IMR-90 (cell line): ENCODE measurements around the gene EPS8. TPM values are rescaled to one million over a fixed set of nuclear protein-coding genes. Genes with fewer than 3 reads are reported as not detected.

ENCODE experiments used
- ATAC-seq: fragments of 200-7000 bp; cut with Tn5 transposase; 2 replicates; pipeline ENCODE4 v1.9.1; 2020; ENCODE audit warnings: low read depth, mild to moderate bottlenecking, moderate library complexity
- BruUV-seq: library from RNA; stranded (reverse); fragments of 400-500 nt; replicated peaks from 2 replicates; lab custom pipeline; 2021; lab: Mats Ljungman, UMichigan
- CTCF ChIA-PET: fragments of 300-600 bp; formaldehyde crosslinking; extraction: SDS; loops from one replicate; lab custom pipeline; 2021; ENCODE audit warnings: antibody characterized with exemption; lab: Yijun Ruan, JAX
- POLR2A ChIA-PET: fragments of 300-600 bp; sonication (Branson Sonifier 250); formaldehyde crosslinking; loops from one replicate; lab custom pipeline; 2022; ENCODE audit warnings: antibody characterized with exemption; ENCODE audit not compliant: unreplicated experiment; lab: Charles Lee
- DNase-seq: peaks from one replicate; pipeline ENCODE4 v3.0.0; 2013
- H2AFZ ChIP-seq: replicated peaks from 2 replicates; pipeline ENCODE3; 2013; ENCODE audit warnings: low read length, mild to moderate bottlenecking; ENCODE audit not compliant: poor library complexity
- H2AK5ac ChIP-seq: 2 replicates; pipeline ENCODE4 v1.6.1; 2013; ENCODE audit warnings: low read depth, low read length, inconsistent platforms
- H2AK9ac ChIP-seq: replicated peaks from 2 replicates; pipeline ENCODE3; 2013; ENCODE audit warnings: mild to moderate bottlenecking, low read depth, low read length, moderate library complexity; ENCODE audit not compliant: poor library complexity
- H2BK120ac ChIP-seq: 2 replicates; pipeline ENCODE4 v1.6.1; 2013; ENCODE audit warnings: low read depth, low read length, inconsistent platforms
- H2BK15ac ChIP-seq: 3 replicates; pipeline ENCODE4 v1.6.1; 2013; ENCODE audit warnings: low read depth, low read length, inconsistent platforms
- H2BK20ac ChIP-seq: 2 replicates; pipeline ENCODE4 v1.6.1; 2013; ENCODE audit warnings: low read depth, mild to moderate bottlenecking, inconsistent platforms, low read length, moderate library complexity
- H2BK5ac ChIP-seq: 2 replicates; pipeline ENCODE4 v1.6.1; 2013; ENCODE audit warnings: mild to moderate bottlenecking, low read depth, low read length, inconsistent platforms; ENCODE audit not compliant: poor library complexity, severe bottlenecking
- H3K14ac ChIP-seq: replicated peaks from 2 replicates; pipeline ENCODE4 v1.6.1; 2013; ENCODE audit warnings: low read depth, low read length, inconsistent platforms
- H3K18ac ChIP-seq: 2 replicates; pipeline ENCODE4 v1.6.1; 2013; ENCODE audit warnings: low read depth, low read length, control low read depth
- H3K23ac ChIP-seq: 2 replicates; pipeline ENCODE4 v1.6.1; 2013; ENCODE audit warnings: low read depth, low read length, inconsistent platforms
- H3K27ac ChIP-seq: 2 replicates; pipeline ENCODE4 v1.5.1; 2013; ENCODE audit warnings: mild to moderate bottlenecking, control low read depth, low read length; ENCODE audit not compliant: insufficient read depth
- H3K27me3 ChIP-seq: 2 replicates; pipeline ENCODE4 v1.6.1; 2013; ENCODE audit warnings: low read length; ENCODE audit not compliant: control insufficient read depth, insufficient read depth
- H3K36me3 ChIP-seq: 2 replicates; pipeline ENCODE4 v1.6.1; 2013; ENCODE audit warnings: low read length, mixed read lengths; ENCODE audit not compliant: control insufficient read depth, insufficient read depth
- H3K4ac ChIP-seq: 2 replicates; pipeline ENCODE4 v1.6.1; 2013; ENCODE audit warnings: low read depth, low read length, inconsistent platforms
- H3K4me1 ChIP-seq: 2 replicates; pipeline ENCODE4 v1.6.1; 2013; ENCODE audit warnings: low read length, mixed read lengths; ENCODE audit not compliant: control insufficient read depth, insufficient read depth
- H3K4me2 ChIP-seq: 2 replicates; pipeline ENCODE4 v1.6.1; 2013; ENCODE audit warnings: low read depth, mild to moderate bottlenecking, control low read depth, low read length, moderate library complexity
- H3K4me3 ChIP-seq: 2 replicates; pipeline ENCODE4 v1.5.1; 2013; ENCODE audit warnings: low read depth, mild to moderate bottlenecking, control low read depth, low read length, moderate library complexity; ENCODE audit not compliant: insufficient read depth
- H3K56ac ChIP-seq: 2 replicates; pipeline ENCODE4 v1.6.1; 2013; ENCODE audit warnings: low read length, inconsistent platforms; ENCODE audit not compliant: insufficient read depth; ENCODE audit errors: extremely low read depth
- H3K79me1 ChIP-seq, 2 experiments: 2 replicates each; pipeline ENCODE4 v1.6.1; 2013; ENCODE audit warnings: low read length in 2 of 2, inconsistent platforms in 1 of 2, low read depth in 1 of 2
- H3K9ac ChIP-seq: 2 replicates; pipeline ENCODE4 v1.6.1; 2013; ENCODE audit warnings: low read depth, low read length, control low read depth
- H3K9me1 ChIP-seq: 2 replicates; pipeline ENCODE4 v1.6.1; 2013; ENCODE audit warnings: low read length, inconsistent platforms; ENCODE audit not compliant: insufficient read depth
- H3K9me3 ChIP-seq: 2 replicates; pipeline ENCODE4 v1.6.1; 2013; ENCODE audit warnings: low read length; ENCODE audit not compliant: control insufficient read depth, insufficient read depth
- H4K20me1 ChIP-seq: 2 replicates; pipeline ENCODE4 v1.6.1; 2013; ENCODE audit warnings: low read length, inconsistent platforms; ENCODE audit not compliant: insufficient read depth
- H4K5ac ChIP-seq: 2 replicates; pipeline ENCODE4 v1.6.1; 2013; ENCODE audit warnings: mild to moderate bottlenecking, low read depth, low read length, control low read depth
- H4K8ac ChIP-seq, 2 experiments: 2 replicates each; pipeline ENCODE4 v1.6.1; 2013; ENCODE audit warnings: low read depth in 2 of 2, low read length in 2 of 2, control low read depth in 1 of 2, inconsistent platforms in 1 of 2
- H4K91ac ChIP-seq: 2 replicates; pipeline ENCODE4 v1.6.1; 2013; ENCODE audit warnings: low read depth, low read length, inconsistent platforms; ENCODE audit not compliant: insufficient read depth
- BHLHE40 ChIP-seq: fragments of 150-350 bp; IDR thresholded peaks from 2 replicates; pipeline ENCODE4 v1.6.1; 2016; ENCODE audit warnings: mild to moderate bottlenecking, low read depth, low read length
- CEBPB ChIP-seq: IDR thresholded peaks from 2 replicates; pipeline ENCODE4 v1.6.1; 2012; ENCODE audit warnings: low read depth, low read length, improper control_type of control experiment
- CHD1 ChIP-seq: IDR thresholded peaks from 2 replicates; pipeline ENCODE4 v1.6.1; 2012; ENCODE audit warnings: low read depth, low read length, improper control_type of control experiment
- CTCF ChIP-seq: conservative IDR thresholded peaks from 2 replicates; pipeline ENCODE4 v1.5.1; 2012; ENCODE audit warnings: mild to moderate bottlenecking, low read depth, low read length, improper control_type of control experiment
- ELK1 ChIP-seq: fragments of 150-350 bp; IDR thresholded peaks from 2 replicates; pipeline ENCODE4 v1.6.1; 2016; ENCODE audit warnings: low read depth, mild to moderate bottlenecking, low read length, moderate library complexity, borderline replicate concordance
- FOS ChIP-seq: fragments of 150-350 bp; IDR thresholded peaks from 2 replicates; pipeline ENCODE4 v1.6.1; 2016; ENCODE audit warnings: low read depth, low read length
- MAFK ChIP-seq: IDR thresholded peaks from 2 replicates; pipeline ENCODE4 v1.6.1; 2012; ENCODE audit warnings: low read depth, low read length, improper control_type of control experiment
- MAZ ChIP-seq: IDR thresholded peaks from 2 replicates; pipeline ENCODE4 v1.6.1; 2012; ENCODE audit warnings: low read depth, mild to moderate bottlenecking, low read length, improper control_type of control experiment, moderate library complexity, borderline replicate concordance
- MXI1 ChIP-seq: IDR thresholded peaks from 2 replicates; pipeline ENCODE4 v1.6.1; 2012; ENCODE audit warnings: low read depth, mild to moderate bottlenecking, low read length, moderate library complexity, borderline replicate concordance
- NFE2L2 ChIP-seq: fragments of 150-350 bp; IDR thresholded peaks from 2 replicates; pipeline ENCODE4 v1.6.1; 2016; ENCODE audit warnings: low read depth, mild to moderate bottlenecking, low read length
- POLR2A ChIP-seq: IDR thresholded peaks from 2 replicates; pipeline ENCODE4 v1.6.1; 2012; ENCODE audit warnings: mild to moderate bottlenecking, low read depth, low read length
- RAD21 ChIP-seq: IDR thresholded peaks from 2 replicates; pipeline ENCODE4 v1.6.1; 2012; ENCODE audit warnings: low read length, improper control_type of control experiment
- RCOR1 ChIP-seq: IDR thresholded peaks from 2 replicates; pipeline ENCODE4 v1.6.1; 2012; ENCODE audit warnings: mild to moderate bottlenecking, low read length, improper control_type of control experiment; ENCODE audit not compliant: insufficient replicate concordance
- RFX5 ChIP-seq: IDR thresholded peaks from 2 replicates; pipeline ENCODE4 v1.8.0; 2012; ENCODE audit warnings: low read depth, mild to moderate bottlenecking, low read length, moderate library complexity
- SMC3 ChIP-seq: fragments of 150-350 bp; IDR thresholded peaks from 2 replicates; pipeline ENCODE4 v1.6.1; 2016; ENCODE audit warnings: low read depth, mild to moderate bottlenecking, antibody characterized with exemption, low read length, moderate library complexity
- WGBS, 2 experiments: methylation state at CpG; one replicate each; pipeline versions ENCODE4 v1.1.5 to v1.1.7; 2013; ENCODE audit warnings: missing lambda C conversion rate in 2 of 2; ENCODE audit not compliant: insufficient read length in 1 of 2; ENCODE audit errors: extremely low coverage in 2 of 2; 5-methylcytosine and 5-hydroxymethylcytosine counted together
- dilution Hi-C: fragments of 300-500 bp; cut with HindIII; formaldehyde crosslinking; loops from one replicate; pipeline ENCODE4 v1.14.3; 2018; ENCODE audit warnings: low sequenced_read_pairs; ENCODE audit not compliant: unreplicated experiment
- in situ Hi-C: fragments of 300-500 bp; cut with MboI; formaldehyde crosslinking; loops from 3 replicates; pipeline ENCODE4 v1.14.3; 2019; ENCODE audit warnings: low sequenced_read_pairs, inconsistent platforms, mixed read lengths
- intact Hi-C: fragments of 100-400 bp; cut with micrococcal nuclease; formaldehyde crosslinking; loops from 2 replicates; pipeline ENCODE4 v1.10.0; 2022
- polyA plus RNA-seq, 3 experiments: library from polyadenylated mRNA; depleted of rRNA; stranded (reverse); fragments of >200 nt; gene quantifications; 2 replicates each; pipeline ENCODE4 v1.2.3, GENCODE V29; 2012; ENCODE audit warnings: low replicate concordance in 1 of 3
- total RNA-seq: library from RNA; depleted of rRNA; stranded (reverse); fragments of >200 nt; gene quantifications from 2 replicates; pipeline ENCODE4 v1.2.3, GENCODE V29; 2012
- TF ChIP-seq, protein P1 (sequence below): fragments of 150-350 bp; IDR thresholded peaks from 2 replicates; pipeline ENCODE4 v1.6.1; 2017; ENCODE audit warnings: mild to moderate bottlenecking, antibody characterized with exemption, low read length, low read depth

The EPS8 gene
- total and polyA plus RNA-seq, 2 of the 4 experiments (the other 2 are of a cell fraction), result 45.1 to 104 TPM

GRCh38 chr12:15794196-15794595 lies 5.0 kb upstream of the EPS8 start:
- H3K14ac ChIP-seq, result no peak overlapping the region
- no peak overlapping the region for H3K23ac ChIP-seq
- dilution Hi-C loops, result no loop called here
- no peak overlapping the region for H3K4me3 ChIP-seq
- no peak overlapping the region for H3K27ac ChIP-seq
- ATAC-seq (no peak), DNase-seq (no peak)
- BruUV-seq, result no TSS peak
- H4K5ac ChIP-seq, result no peak overlapping the region
- no peak overlapping the region for H2AFZ ChIP-seq
- H4K8ac ChIP-seq, result no peak overlapping the region
- no peak overlapping the region for H3K4ac ChIP-seq
- no CpG with 5 or more reads among the region's 3 CpGs for WGBS, 2 experiments
- H2AK9ac ChIP-seq, result no peak overlapping the region
- H3K4me1 ChIP-seq, result peaks cover 3% of the 10 kb centered on the region; the same call in 1 of the 2 replicates
- peaks cover 0 to 10% of the 10 kb centered on the region in 2 experiments; a peak in 2 of 4 replicates for H3K79me1 ChIP-seq
- H2BK15ac ChIP-seq, result no peak overlapping the region
- no peak overlapping the region for H3K4me2 ChIP-seq
- POLR2A ChIA-PET, result no interaction called here
- intact Hi-C loops, result no loop called here
- H4K20me1 ChIP-seq, result no peaks in the 10 kb centered on the region
- CTCF ChIA-PET, result no interaction called here
- no peak overlapping the region for H2AK5ac ChIP-seq
- in situ Hi-C loops, result no loop called here
- H3K36me3 ChIP-seq, result no peaks in the 10 kb centered on the region
- no peaks in the 10 kb centered on the region for H3K9me3 ChIP-seq
- H3K18ac ChIP-seq, result no peak overlapping the region
- H4K91ac ChIP-seq, result no peak overlapping the region
- H2BK5ac ChIP-seq, result no peak overlapping the region
- H3K9me1 ChIP-seq, result no peaks in the 10 kb centered on the region
- no peak overlapping the region for H2BK20ac ChIP-seq
- H2BK120ac ChIP-seq, result no peak overlapping the region
- no peaks in the 10 kb centered on the region for H3K27me3 ChIP-seq
- TF ChIP-seq NFE2L2 (no peak), RCOR1 (no peak), FOS (no peak), SMC3 (no peak), RAD21 (no peak), CHD1 (no peak), POLR2A (no peak), RFX5 (no peak), MAFK (no peak), MAZ (no peak), ELK1 (no peak), BHLHE40 (no peak), MXI1 (no peak), CEBPB (no peak), CTCF (no peak)
- TF ChIP-seq, protein P1, sequence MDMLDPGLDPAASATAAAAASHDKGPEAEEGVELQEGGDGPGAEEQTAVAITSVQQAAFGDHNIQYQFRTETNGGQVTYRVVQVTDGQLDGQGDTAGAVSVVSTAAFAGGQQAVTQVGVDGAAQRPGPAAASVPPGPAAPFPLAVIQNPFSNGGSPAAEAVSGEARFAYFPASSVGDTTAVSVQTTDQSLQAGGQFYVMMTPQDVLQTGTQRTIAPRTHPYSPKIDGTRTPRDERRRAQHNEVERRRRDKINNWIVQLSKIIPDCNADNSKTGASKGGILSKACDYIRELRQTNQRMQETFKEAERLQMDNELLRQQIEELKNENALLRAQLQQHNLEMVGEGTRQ, result no peak
- no peak overlapping the region for H3K9ac ChIP-seq
- H3K56ac ChIP-seq, result no peak overlapping the region
